Esophagus muscularis mucosa (tissue), 4 donors: Measurements from ENCODE around the gene DOCK1. TPM values are rescaled to one million over a fixed set of nuclear protein-coding genes. Genes with fewer than 3 reads are reported as not detected.

Experiments
- DNase-seq: peaks from one replicate; pipeline ENCODE4 v3.0.0-alpha.2; 2017; ENCODE audit errors: extremely low spot score
- H3K27ac ChIP-seq, 4 donors: fragments of 200-600 bp; sonication (generic); replicated peaks in 1 of 4; 1 replicate in 3 of 4; 2 replicates in 1 of 4; pipeline ENCODE4 v1.5.1; 2016 to 2019; ENCODE audit warnings: mild to moderate bottlenecking in 1 of 4
- H3K27me3 ChIP-seq, 4 donors: fragments of 200-600 bp; sonication (generic); one replicate each; pipeline versions ENCODE4 v1.5.1 to v1.6.0; 2016 to 2019
- H3K36me3 ChIP-seq, 4 donors: fragments of 200-600 bp; sonication (generic); one replicate each; pipeline ENCODE4 v1.5.1; 2016 to 2019
- H3K4me1 ChIP-seq, 4 donors: fragments of 200-600 bp; sonication (generic); one replicate each; pipeline ENCODE4 v1.5.1; 2016 to 2019
- H3K4me3 ChIP-seq, 4 donors: fragments of 200-600 bp; sonication (generic); 1 replicate in 2 of 4; 2 replicates in 2 of 4; pipeline ENCODE4 v1.5.1; 2016 to 2019; ENCODE audit warnings: mild to moderate bottlenecking in 4 of 4, moderate library complexity in 1 of 4
- H3K9me3 ChIP-seq, 4 donors: fragments of 200-600 bp; sonication (generic); 1 replicate in 3 of 4; 2 replicates in 1 of 4; pipeline ENCODE4 v1.5.1; 2016 to 2019
- CTCF ChIP-seq, 3 experiments: fragments of 200-600 bp in 2 of 3; fragments of 450-650 bp in 1 of 3; sonication (generic) in 2 of 3; IDR thresholded peaks; one replicate each; pipeline ENCODE4 v1.5.1; 2017 to 2019; ENCODE audit warnings: antibody characterized with exemption in 3 of 3, mild to moderate bottlenecking in 2 of 3, moderate library complexity in 1 of 3
- EP300 ChIP-seq: sonication (generic); formaldehyde crosslinking; IDR thresholded peaks from one replicate; pipeline ENCODE4 v1.6.1; 2017; ENCODE audit warnings: antibody characterized with exemption
- POLR2A ChIP-seq: fragments of 450-650 bp; IDR thresholded peaks from one replicate; pipeline ENCODE4 v1.6.1; 2017; ENCODE audit warnings: antibody characterized with exemption, moderate library complexity, mild to moderate bottlenecking, low read depth
- POLR2AphosphoS5 ChIP-seq, 2 donors: sonication (generic); formaldehyde crosslinking; IDR thresholded peaks; one replicate each; pipeline ENCODE4 v1.6.1; 2017; ENCODE audit warnings: antibody characterized with exemption in 2 of 2
- WGBS: methylation state at CpG from one replicate; pipeline ENCODE4 v1.1.5; 2018; 5-methylcytosine and 5-hydroxymethylcytosine counted together
- intact Hi-C: fragments of 100-400 bp; cut with DNase I; formaldehyde crosslinking; loops from one replicate; pipeline ENCODE4 v1.15.1; 2023
- total RNA-seq, 4 donors: library from RNA; depleted of rRNA; stranded (reverse); fragments of >200 nt; gene quantifications; one replicate each; pipeline versions ENCODE4 v1.1.0 to v1.2.1, GENCODE V29; 2016

DOCK1 gene
- total RNA-seq, 4 donors from 2014 or later, result 41.4 to 60.3 (median 55.3) TPM

DNA sequence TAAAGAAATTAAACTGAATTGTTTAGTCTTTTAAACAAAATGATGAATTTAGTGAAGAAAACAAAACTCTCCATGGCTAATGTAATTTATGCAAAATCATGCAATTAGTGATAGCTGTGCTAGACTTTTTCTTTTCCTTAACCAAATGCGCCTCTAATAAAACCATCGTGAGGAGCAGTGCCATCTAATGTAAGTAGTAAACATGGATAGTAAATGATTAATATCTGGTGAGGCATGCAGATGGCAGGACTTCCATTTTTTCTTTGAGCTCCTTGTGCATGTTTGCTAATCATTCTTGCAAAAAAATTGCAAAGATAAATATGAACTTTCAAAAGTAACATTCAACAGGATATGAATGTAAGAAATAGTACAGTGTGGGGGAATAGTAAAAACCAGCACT is 288.9 kb downstream of the DOCK1 start:
- 93% methylated on average over 2 of the region's 2 CpGs for WGBS
- Histone ChIP-seq H3K36me3 (no peaks in the 10 kb centered on the region), H3K27ac (no peak overlapping the region), H3K9me3 (no peaks in the 10 kb centered on the region), H3K27me3 (peaks cover 0 to 25% (median 4%) of the 10 kb centered on the region in 4 donors), H3K4me3 (no peak overlapping the region), H3K4me1 (peaks cover 21 to 28% (median 23%) of the 10 kb centered on the region in 4 donors)
- intact Hi-C loops, result no loop called here
- DNase-seq, result no peak
- TF ChIP-seq POLR2A (no peak), EP300 (no peak), POLR2AphosphoS5 (IDR thresholded peaks at IDR 0.05) (no peak), CTCF (IDR thresholded peaks at IDR 0.05) (no peak)

- intact Hi-C loops, result no loop called here
- 70% methylated on average over 16 of the region's 16 CpGs for WGBS
- H3K9me3 ChIP-seq, result no peaks in the 10 kb centered on the region
- H3K27ac ChIP-seq, result no peak overlapping the region
- peaks cover 0 to 25% (median 4%) of the 10 kb centered on the region in 4 donors for H3K27me3 ChIP-seq
- no peak for TF ChIP-seq POLR2AphosphoS5 (IDR thresholded peaks at IDR 0.05)
- TF ChIP-seq CTCF (IDR thresholded peaks at IDR 0.05), result no peak
- TF ChIP-seq POLR2A, result no peak
- TF ChIP-seq EP300, result no peak
- peak overlapping the region in 3 of 4 donors; percentile 51 to 58 (median 52) for H3K4me3 ChIP-seq
- no peak for DNase-seq
- peaks cover 0 to 2% (median 0%) of the 10 kb centered on the region in 4 donors for H3K36me3 ChIP-seq
- H3K4me1 ChIP-seq, result peaks cover 21 to 28% (median 23%) of the 10 kb centered on the region in 4 donors
Measured at GRCh38 chr10:127194599-127194998, 289.4 kb downstream of the DOCK1 start.

- intact Hi-C loops, result no loop called here
- peak overlapping the region; percentile 51 to 58 (median 52) for H3K4me3 ChIP-seq
- H3K27me3 ChIP-seq, result peaks cover 0 to 25% (median 4%) of the 10 kb centered on the region in 4 donors
- H3K36me3 ChIP-seq, result peaks cover 0 to 7% (median 0%) of the 10 kb centered on the region in 4 donors
- peaks cover 21 to 28% (median 23%) of the 10 kb centered on the region in 4 donors for H3K4me1 ChIP-seq
- H3K9me3 ChIP-seq, result no peaks in the 10 kb centered on the region
- no peak for DNase-seq
- 19% methylated on average over 7 of the region's 28 CpGs for WGBS
- no peak overlapping the region for H3K27ac ChIP-seq
- TF ChIP-seq EP300, result no peak
- no peak for TF ChIP-seq POLR2A
Measured at GRCh38 chr10:127195041-127195506, 289.8 kb downstream of the DOCK1 start.

DNA sequence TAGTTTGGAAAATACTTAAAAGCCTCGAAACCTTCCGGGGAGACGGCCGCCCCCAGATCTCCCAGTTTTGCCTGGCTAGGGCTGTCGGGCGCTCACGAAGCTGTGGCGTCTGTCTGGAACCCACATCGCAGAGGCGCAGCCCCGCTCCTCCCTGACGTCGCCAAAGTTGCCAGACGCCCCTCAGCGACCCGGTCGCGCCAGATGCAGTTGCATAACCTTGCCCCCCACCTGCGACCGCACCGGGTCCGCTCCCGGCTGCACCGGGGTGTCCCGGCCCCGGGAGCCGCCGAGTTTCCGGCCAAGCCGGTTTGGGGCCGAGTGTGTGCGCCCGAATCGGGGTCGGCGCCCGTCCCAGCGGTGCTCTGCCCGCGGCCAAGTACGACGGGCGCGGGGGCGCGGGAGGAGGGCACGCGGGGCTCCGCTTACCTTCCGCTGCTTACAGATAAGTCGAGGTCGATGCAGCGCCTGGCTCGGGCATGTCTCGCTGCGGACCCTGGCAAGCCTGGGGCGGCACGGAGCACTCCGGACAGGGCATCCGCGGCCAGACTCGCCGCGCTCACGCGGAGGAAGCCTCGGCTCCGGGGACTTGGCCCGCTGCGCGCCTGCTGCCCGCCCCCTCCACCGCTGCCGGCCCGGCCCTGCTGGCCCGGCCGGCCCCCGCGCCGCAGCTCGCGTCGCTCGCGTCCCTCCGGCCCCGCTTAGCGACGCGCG is 290.5 kb downstream of the DOCK1 start:
- H3K27me3 ChIP-seq, result peaks cover 0 to 25% (median 4%) of the 10 kb centered on the region in 4 donors
- no peak for DNase-seq
- H3K4me3 ChIP-seq, result peak overlapping the region; percentile 51 to 58 (median 52)
- peaks cover 21 to 28% (median 23%) of the 10 kb centered on the region in 4 donors for H3K4me1 ChIP-seq
- H3K9me3 ChIP-seq, result no peaks in the 10 kb centered on the region
- intact Hi-C loops, result no loop called here
- 6% methylated on average over 7 of the region's 91 CpGs for WGBS
- TF ChIP-seq CTCF (IDR thresholded peaks at IDR 0.05), result no peak
- TF ChIP-seq EP300, result no peak
- TF ChIP-seq POLR2AphosphoS5 (IDR thresholded peaks at IDR 0.05), result no peak
- TF ChIP-seq POLR2A, result no peak
- no peak overlapping the region for H3K27ac ChIP-seq
- H3K36me3 ChIP-seq, result peaks cover 0 to 9% (median 2%) of the 10 kb centered on the region in 4 donors

GRCh38 chr10:127196282-127197153 is 291.3 kb downstream of the DOCK1 start, which contains the start of gene INSYN2A:
Gene INSYN2A (minus strand): TSS chr10:127196591. CDS start chr10:127176395, 20,196 bp downstream.
- peak within 1 kb of the TSS; percentile 51 to 58 (median 52) for H3K4me3 ChIP-seq
- intact Hi-C loops, result no loop called here
- H3K36me3 ChIP-seq, result peaks cover 0 to 9% (median 4%) of the 10 kb centered on the region in 4 donors
- H3K27me3 ChIP-seq, result peaks cover 0 to 24% (median 4%) of the 10 kb centered on the region in 4 donors
- 10% methylated on average over 9 of the region's 81 CpGs for WGBS
- peaks cover 21 to 28% (median 23%) of the 10 kb centered on the region in 4 donors for H3K4me1 ChIP-seq
- TF ChIP-seq EP300 (no peak), POLR2A (no peak), POLR2AphosphoS5 (IDR thresholded peaks at IDR 0.05) (no peak), CTCF (IDR thresholded peaks at IDR 0.05) (no peak)
- DNase-seq, result no peak
- no peak within 1 kb of the TSS for H3K27ac ChIP-seq
- no peaks in the 10 kb centered on the region for H3K9me3 ChIP-seq
